Measurements from ENCODE around the gene ABCC3. TPM values are rescaled to one million over a fixed set of nuclear protein-coding genes. Genes with fewer than 3 reads are reported as not detected.

ABCC3 gene
- total and polyA plus RNA-seq, 2 of the 8 experiments (the other 6 are each of a cell fraction or from before 2014, with no cell fraction given): 0.35 to 0.37 TPM

DNA sequence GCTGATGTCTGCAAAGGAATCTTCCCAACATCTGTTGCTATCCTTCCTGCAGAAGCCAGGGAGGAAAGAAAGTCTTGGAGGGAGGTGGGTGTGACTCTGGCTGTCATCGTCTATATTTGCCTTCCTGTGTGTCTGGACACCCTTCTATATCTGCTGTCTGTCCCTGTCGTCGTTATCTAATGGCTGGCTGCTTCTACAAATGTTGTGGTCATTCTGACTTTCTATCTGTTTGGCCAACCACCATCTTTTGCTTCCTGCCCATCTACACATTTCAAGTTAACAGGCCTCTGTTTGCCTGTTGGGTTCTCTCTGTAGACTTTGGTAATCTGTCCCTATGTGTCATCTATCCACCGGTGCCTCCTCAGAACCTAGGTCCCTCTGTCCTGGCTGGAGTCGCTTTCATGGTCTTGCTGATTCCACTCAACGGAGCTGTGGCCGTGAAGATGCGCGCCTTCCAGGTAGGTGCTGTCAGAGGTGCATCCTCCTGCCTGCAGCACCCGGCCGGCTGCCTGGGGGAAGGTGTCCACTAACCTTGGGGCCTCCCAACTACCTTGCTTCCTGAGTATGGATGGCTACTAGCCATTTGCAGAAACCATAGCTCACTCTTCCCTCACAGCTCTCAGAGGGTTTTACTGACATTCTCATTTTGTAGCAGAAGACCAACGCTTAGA is 30.2 kb downstream of the ABCC3 start (continued):
- TF ChIP-seq HDAC2 (IDR thresholded peaks at IDR 0.05; ENCODE audit: borderline replicate concordance in 1 of 2, low read depth in 2 of 2, low read length in 2 of 2) (no peak), YY1 (IDR thresholded peaks at IDR 0.05; ENCODE audit: low read depth, low read length) (no peak), RNF2 (IDR thresholded peaks at IDR 0.05; ENCODE audit: borderline replicate concordance, low read depth, low read length, missing control alignments, poor library complexity, severe bottlenecking) (no peak)

Measured in H1 (cell line).